Omental fat pad (tissue), 4 donors: ENCODE results near the gene GALK2. TPM values are rescaled to one million over a fixed set of nuclear protein-coding genes. Genes with fewer than 3 reads are reported as not detected.
"Not testable (repeated sequence)": the region's sequence is repeated elsewhere in the genome, so short reads cannot be mapped to it uniquely, and the experiment has no call there.

Experiments
- ATAC-seq: fragments of 150-250 bp; one replicate; pipeline ENCODE4 v1.9.1; 2016; ENCODE audit warnings: mild to moderate bottlenecking, moderate library complexity; ENCODE audit not compliant: low FRiP score
- DNase-seq: peaks from one replicate; pipeline ENCODE4 v3.0.0-alpha.2; 2019; ENCODE audit warnings: low spot score
- total RNA-seq, 4 donors: library from RNA; depleted of rRNA; stranded (reverse); fragments of >200 nt; gene quantifications; one replicate each; pipeline ENCODE4 v1.1.0, GENCODE V29; 2016
- TF ChIP-seq, protein P1 (sequence below), 3 donors: fragments of 450-650 bp; IDR thresholded peaks; one replicate each; pipeline ENCODE4 v1.5.1; 2016 to 2017; ENCODE audit warnings: antibody characterized with exemption in 3 of 3, mild to moderate bottlenecking in 3 of 3, moderate library complexity in 2 of 3

GALK2 gene
- total RNA-seq, 4 donors from 2014 or later: 18.6 to 35.5 (median 32.5) TPM

GRCh38 chr15:49255966-49256759 lies 86.1 kb downstream of the GALK2 start:
- DNase-seq: no peak
- no peak for ATAC-seq
- TF ChIP-seq, protein P1, sequence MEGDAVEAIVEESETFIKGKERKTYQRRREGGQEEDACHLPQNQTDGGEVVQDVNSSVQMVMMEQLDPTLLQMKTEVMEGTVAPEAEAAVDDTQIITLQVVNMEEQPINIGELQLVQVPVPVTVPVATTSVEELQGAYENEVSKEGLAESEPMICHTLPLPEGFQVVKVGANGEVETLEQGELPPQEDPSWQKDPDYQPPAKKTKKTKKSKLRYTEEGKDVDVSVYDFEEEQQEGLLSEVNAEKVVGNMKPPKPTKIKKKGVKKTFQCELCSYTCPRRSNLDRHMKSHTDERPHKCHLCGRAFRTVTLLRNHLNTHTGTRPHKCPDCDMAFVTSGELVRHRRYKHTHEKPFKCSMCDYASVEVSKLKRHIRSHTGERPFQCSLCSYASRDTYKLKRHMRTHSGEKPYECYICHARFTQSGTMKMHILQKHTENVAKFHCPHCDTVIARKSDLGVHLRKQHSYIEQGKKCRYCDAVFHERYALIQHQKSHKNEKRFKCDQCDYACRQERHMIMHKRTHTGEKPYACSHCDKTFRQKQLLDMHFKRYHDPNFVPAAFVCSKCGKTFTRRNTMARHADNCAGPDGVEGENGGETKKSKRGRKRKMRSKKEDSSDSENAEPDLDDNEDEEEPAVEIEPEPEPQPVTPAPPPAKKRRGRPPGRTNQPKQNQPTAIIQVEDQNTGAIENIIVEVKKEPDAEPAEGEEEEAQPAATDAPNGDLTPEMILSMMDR (IDR thresholded peaks at IDR 0.05): no peak

- DNase-seq, ATAC-seq: not testable (repeated sequence)
These were observed 95.1 kb downstream of the GALK2 start for GRCh38 chr15:49265117-49265516.

DNA sequence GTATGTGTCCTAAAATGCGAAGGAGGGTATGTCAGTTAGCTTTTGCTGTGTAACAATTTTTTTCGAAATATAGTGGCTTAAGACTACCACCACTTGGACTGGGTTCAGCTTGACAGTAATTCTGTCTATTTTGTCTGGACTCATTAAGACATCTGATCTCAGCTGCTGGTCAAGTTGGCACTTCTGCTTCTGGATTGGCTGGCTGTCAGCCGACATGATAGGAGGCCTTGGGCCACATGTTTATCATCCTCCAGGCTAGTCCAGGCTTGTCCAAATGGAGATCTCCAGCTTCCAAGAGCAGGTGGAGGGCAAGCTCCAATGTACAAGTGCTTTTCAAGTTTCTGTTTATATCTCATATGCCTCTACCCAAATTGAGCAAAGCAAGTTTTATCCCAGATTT lies 95.9 kb downstream of the GALK2 start:
- TF ChIP-seq, protein P1 (IDR thresholded peaks at IDR 0.05): no peak
- DNase-seq (no peak), ATAC-seq (no peak)

GRCh38 chr15:49270541-49271421 lies 100.7 kb downstream of the GALK2 start:
- TF ChIP-seq, protein P1 (IDR thresholded peaks at IDR 0.05): no peak
- no peak for ATAC-seq
- DNase-seq: no peak

GRCh38 chr15:49273734-49274318 lies 103.8 kb downstream of the GALK2 start:
- TF ChIP-seq, protein P1 (IDR thresholded peaks at IDR 0.05): no peak
- DNase-seq (no peak), ATAC-seq (no peak)

- TF ChIP-seq, protein P1 (IDR thresholded peaks at IDR 0.05): no peak
- no peak for DNase-seq
- ATAC-seq: no peak
These were observed 108.7 kb downstream of the GALK2 start for GRCh38 chr15:49278751-49279150.
